GM12891 (cell line): ENCODE results near the gene GNE.

Experiments used
- PAX5 ChIP-seq: IDR thresholded peaks from 2 replicates; pipeline ENCODE4 v1.6.1; 2011; ENCODE audit warnings: low read length, moderate library complexity, mild to moderate bottlenecking; ENCODE audit not compliant: insufficient read depth, severe bottlenecking
- POLR2A ChIP-seq: IDR thresholded peaks from 2 replicates; pipeline ENCODE4 v1.6.1; 2011; ENCODE audit warnings: low read depth, low read length, control low read depth
- POLR2AphosphoS5 ChIP-seq: IDR thresholded peaks from 2 replicates; pipeline ENCODE4 v1.6.1; 2011; ENCODE audit warnings: low read depth, low read length, control low read depth
- SPI1 ChIP-seq: IDR thresholded peaks from 2 replicates; pipeline ENCODE4 v1.6.1; 2011; ENCODE audit warnings: low read depth, low read length, control low read depth
- TAF1 ChIP-seq: IDR thresholded peaks from 2 replicates; pipeline ENCODE4 v1.6.1; 2011; ENCODE audit warnings: low read depth, low read length, control low read depth

DNA sequence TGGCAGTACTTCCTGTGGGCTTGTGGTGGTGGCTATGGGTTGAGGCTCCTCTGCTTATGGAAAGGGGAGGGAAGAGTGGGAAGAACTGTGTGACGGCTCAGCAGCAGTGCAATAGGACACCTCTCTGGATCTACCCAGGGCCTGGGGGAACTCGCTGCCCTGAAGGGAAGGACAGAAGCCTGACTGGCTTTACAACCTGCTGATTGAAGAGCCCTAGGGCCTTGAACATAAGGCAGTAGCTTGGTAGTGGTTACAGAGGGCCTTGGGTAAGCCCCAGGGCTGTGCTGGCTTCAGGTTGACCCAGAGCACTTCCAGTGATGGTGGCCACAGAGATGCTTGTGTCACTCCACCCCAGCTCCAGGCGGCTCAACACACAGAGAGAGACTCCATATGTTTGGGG, 83.5 kb downstream of the GNE start:
- no peak for TF ChIP-seq TAF1
- TF ChIP-seq POLR2AphosphoS5: no peak
- TF ChIP-seq POLR2A: no peak
- no peak for TF ChIP-seq SPI1
- no peak for TF ChIP-seq PAX5
